GM19468 (cell line): ENCODE measurements around the gene PFAS.

ENCODE experiments used
- ATAC-seq: cut with Tn5 transposase; IDR thresholded peaks from one replicate; pipeline ENCODE4 v1.9.1; 2021; ENCODE audit warnings: mild to moderate bottlenecking, moderate library complexity, moderate number of reproducible peaks; ENCODE audit not compliant: unreplicated experiment; ENCODE audit errors: extremely low read depth

Gene PFAS

GRCh38 chr17:8294361-8294760 is 45.3 kb downstream of the PFAS start:
- ATAC-seq = no peak

GRCh38 chr17:8294814-8295316 is 45.8 kb downstream of the PFAS start:
- no peak for ATAC-seq

GRCh38 chr17:8300226-8300625 is 51.1 kb downstream of the PFAS start:
- no peak for ATAC-seq

- no peak for ATAC-seq
These were observed 51.6 kb downstream of the PFAS start for GRCh38 chr17:8300627-8301242.

GRCh38 chr17:8310601-8311123 is 61.6 kb downstream of the PFAS start:
- no peak for ATAC-seq

- ATAC-seq = no peak
These were observed 62.2 kb downstream of the PFAS start for GRCh38 chr17:8311131-8311790.

GRCh38 chr17:8312251-8312650 is 63.2 kb downstream of the PFAS start:
- no peak for ATAC-seq

- ATAC-seq = no peak
These were observed 63.9 kb downstream of the PFAS start for GRCh38 chr17:8312726-8313600.

- no peak for ATAC-seq
These were observed 66.0 kb downstream of the PFAS start for GRCh38 chr17:8314797-8315763.

GRCh38 chr17:8315764-8316217 is 66.7 kb downstream of the PFAS start:
- ATAC-seq = no peak

GRCh38 chr17:8318010-8318935 is 69.2 kb downstream of the PFAS start:
- ATAC-seq = no peak
